OCI-LY1 (cell line): ENCODE results near the gene DIAPH1.

ENCODE experiments used
- CTCF ChIP-seq: fragments of 200-600 bp; sonication (generic), shearing (Covaris generic); IDR thresholded peaks from 2 replicates; pipeline ENCODE4 v1.5.1; 2017; ENCODE audit warnings: mild to moderate bottlenecking, antibody characterized with exemption, low read length, moderate library complexity, mixed read lengths
- EZH2 ChIP-seq: fragments of 200-600 bp; sonication (generic), shearing (Covaris generic); IDR thresholded peaks from 2 replicates; pipeline ENCODE4 v1.8.0; 2017; ENCODE audit warnings: borderline replicate concordance, mixed run types, mild to moderate bottlenecking, antibody characterized with exemption, low read length, moderate library complexity, mixed read lengths

GRCh38 chr5:141485321-141486055, 133.3 kb downstream of the DIAPH1 start:
- TF ChIP-seq EZH2 (no peak), CTCF (no peak)
